NT2/D1 (cell line): ENCODE data around the gene UBE2F.
"Not testable (repeated sequence)": the region's sequence is repeated elsewhere in the genome, so short reads cannot be mapped to it uniquely, and the experiment has no call there.

Experiments
- SUZ12 ChIP-seq: IDR thresholded peaks from 2 replicates; pipeline ENCODE4 v1.6.1; 2011; ENCODE audit not compliant: insufficient read length, insufficient read depth; ENCODE audit errors: extremely low read depth
- YY1 ChIP-seq: IDR thresholded peaks from 2 replicates; pipeline ENCODE4 v1.6.1; 2011; ENCODE audit not compliant: insufficient read length, insufficient read depth

DNA sequence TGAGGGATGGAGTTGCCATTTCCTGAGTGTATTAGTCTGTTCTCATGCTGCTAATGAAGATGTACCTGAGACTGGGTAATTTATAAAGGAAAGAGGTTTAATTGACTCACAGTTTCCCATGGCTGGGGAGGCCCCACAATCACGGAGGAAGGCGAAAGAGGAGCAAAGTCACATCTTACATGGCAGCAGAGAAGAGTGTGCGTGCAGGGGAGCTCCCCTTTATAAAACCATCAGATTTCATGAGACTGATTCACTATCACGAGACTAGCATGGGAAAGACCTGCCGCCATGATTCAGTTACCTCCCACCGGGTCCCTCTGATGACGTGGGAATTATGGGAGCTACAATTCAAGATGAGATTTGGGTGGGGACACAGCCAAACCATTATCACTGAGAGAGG is 99.9 kb downstream of the UBE2F start:
- TF ChIP-seq YY1, SUZ12: not testable (repeated sequence)
